Cortex of kidney (tissue), 1 donor: ENCODE data around the gene RAB40B.

Source experiments
- DNase-seq: peaks from one replicate; lab custom pipeline; 2025; lab: John Stamatoyannopoulos, UW

RAB40B gene

GRCh38 chr17:82692268-82692667 is 6.2 kb downstream of the RAB40B start:
- DNase-seq: no peak

DNA sequence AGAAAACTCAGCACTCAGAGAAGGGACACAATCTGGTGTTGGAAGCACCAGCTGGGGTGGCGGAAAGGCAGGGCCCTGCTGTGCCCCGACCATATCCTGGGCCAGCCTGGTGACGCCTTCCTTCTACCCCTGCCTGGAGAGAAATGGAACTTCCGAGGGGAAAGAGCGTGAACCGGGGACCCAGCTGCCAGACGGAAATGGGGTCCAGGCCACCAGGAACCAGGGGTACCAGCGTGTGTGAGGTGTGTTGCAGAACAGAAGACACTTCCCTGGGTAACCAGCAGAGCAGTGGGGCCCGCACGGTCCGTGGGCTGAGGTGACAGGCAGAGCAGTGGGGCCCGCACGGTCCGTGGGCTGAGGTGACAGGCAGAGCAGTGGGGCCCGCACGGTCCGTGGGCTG is 6.8 kb downstream of the RAB40B start:
- DNase-seq: no peak

- DNase-seq: no peak
Measured at GRCh38 chr17:82690786-82691489, 7.6 kb downstream of the RAB40B start.

DNA sequence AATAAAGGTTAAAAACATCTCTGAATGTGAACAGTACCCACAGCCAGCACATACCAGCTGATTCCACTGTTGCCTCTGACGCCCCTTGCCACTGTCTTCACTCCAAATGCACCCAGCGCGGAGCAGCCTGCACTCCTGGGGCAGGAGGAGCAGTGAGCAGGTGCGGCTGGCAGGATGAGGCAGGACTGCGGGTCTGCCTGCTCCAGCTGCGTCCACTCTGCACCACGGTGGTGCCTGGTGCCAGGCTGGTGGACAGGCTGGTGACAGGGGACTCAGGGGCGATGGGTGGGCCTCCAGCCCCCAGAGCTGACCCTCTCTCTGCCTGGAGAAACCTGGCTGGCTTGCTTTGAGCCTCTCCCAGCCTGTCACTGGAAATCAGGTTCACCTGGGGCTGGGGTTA is 9.4 kb downstream of the RAB40B start:
- DNase-seq: no peak

GRCh38 chr17:82687871-82688270 is 10.6 kb downstream of the RAB40B start:
- no peak for DNase-seq

GRCh38 chr17:82687375-82687861 is 11.1 kb downstream of the RAB40B start:
- DNase-seq: no peak

- DNase-seq: no peak
Measured at GRCh38 chr17:82686366-82687324, 11.9 kb downstream of the RAB40B start.

GRCh38 chr17:82685291-82685690 is 13.2 kb downstream of the RAB40B start:
- no peak for DNase-seq

- DNase-seq: no peak
Measured at GRCh38 chr17:82684228-82684841, 14.2 kb downstream of the RAB40B start.

- DNase-seq: no peak
Measured at GRCh38 chr17:82683534-82683933, 15.0 kb downstream of the RAB40B start.

DNA sequence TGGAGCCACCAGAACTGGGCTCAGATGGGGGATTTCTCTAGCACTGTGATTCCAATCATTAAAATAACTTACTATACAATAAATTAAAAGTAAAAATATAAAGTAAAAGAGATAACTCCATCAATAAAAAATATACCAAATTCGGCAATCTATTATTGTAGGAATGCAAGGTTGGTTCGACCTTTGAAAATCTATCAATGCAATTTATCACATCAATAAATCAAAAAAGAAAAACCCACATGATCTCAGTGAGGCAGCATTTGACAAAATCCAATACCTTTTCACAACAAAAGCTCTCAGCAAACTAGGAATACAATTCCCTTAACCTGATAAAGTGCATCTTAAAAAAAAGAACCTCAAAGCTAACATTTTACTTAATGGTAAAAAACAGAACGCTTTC is 17.0 kb downstream of the RAB40B start:
- no peak for DNase-seq

DNA sequence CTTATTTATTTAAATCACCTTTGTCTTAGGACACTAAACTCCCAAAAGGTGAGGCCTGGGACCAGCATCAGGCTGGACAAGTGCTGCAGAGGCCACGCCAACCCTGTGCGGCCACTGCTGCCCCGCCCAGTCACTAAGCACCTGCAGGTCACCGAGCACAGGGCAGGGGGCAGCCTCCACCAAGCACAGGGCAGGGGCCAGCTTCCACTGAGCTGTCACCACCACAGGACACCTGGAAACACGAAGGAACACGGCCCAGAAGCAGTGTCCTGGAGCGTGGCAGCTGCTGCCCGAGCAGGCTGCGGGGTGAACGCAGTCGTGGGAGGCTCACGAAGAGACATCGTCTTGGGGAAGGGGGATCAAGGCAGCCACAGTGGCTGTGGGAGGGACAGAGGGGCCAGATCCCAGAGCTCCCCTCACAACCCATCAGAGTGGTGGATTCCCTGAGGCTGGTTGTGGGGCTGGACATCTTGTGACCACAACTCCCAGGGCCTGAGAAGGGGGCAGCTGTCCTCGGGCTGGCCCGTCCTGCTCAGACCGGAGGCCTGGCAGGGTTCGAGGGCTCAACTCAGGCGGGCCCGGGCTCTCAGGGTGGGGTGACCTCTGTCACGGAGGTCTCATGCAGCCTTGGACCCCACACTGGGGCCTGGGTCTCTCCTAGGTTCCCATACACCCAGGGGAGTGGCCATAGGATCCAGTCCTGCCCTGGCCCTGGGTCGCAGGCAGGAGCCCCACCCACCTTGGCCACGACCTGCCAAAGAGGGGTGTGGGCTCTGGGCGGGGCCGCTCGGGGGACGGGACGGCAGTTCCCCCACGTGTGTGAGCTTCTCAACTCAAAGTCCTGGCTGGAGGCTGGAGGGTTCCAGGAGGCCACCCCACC is 18.7 kb downstream of the RAB40B start:
- DNase-seq: no peak

DNA sequence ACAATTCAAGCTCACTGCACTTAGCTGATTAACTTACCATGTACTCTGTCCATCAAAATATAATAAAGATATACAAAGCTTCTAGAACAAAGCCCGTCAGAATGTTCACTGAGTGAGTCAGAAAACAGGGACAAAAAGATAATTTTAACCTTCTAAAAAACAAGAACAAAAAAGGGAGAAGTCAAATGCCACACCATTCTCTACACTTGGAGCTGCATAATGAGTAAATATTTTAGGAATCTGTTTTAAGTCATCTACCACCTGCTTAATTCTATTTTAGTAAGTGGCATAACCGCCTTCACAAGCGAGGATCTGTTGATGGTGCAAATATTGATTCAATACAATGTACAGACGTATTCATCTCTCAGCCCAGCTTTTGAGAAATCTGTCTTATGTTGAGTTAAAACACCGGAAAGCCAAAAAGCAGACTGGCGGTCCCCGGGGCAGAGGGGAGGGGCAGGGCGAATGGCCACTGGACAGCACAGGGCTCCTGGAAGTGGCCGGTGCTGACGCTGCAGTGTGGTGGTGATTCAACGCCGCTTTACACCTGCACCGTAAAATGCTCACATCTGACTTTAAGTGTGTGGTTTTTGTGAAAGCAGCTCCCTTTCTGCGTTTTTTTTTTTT is 20.1 kb downstream of the RAB40B start:
- no peak for DNase-seq

- DNase-seq: no peak
Measured at GRCh38 chr17:82677353-82677925, 21.1 kb downstream of the RAB40B start.

DNA sequence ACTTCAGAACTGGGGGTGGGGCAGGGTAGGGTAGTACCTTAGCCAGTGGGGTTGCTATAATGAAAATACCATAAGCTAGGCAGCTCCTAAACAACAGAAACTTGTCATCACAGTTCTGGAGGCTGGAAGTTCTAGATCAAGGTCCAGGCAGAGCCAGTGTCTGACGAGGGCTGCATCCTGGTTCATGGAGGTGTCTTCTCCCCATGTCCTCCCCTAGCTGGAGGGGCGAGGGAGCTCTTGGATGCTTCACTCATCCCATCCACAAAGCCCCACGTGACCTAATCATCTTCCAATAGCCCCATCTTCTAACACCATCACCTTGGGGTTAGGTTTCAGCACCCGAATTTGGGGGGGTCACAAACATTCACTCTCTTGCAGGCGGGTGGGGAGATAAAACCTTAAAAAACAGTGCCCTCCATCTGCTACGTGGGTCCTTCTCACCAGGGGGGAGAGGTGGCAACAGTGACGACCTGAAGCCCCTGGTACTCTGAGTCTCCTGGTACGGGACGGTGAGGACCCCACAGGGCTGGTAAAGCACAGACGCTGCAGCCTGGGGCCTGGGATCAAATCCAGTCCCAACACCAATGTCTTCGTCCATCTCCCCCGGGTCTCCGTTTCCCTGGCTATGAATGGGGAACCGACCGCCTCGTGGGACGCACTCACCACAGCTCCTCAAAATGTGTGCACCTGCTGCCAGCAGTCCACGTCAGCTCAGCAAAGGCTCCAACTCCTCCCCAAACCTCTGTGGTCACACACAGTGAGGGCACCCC is 22.8 kb downstream of the RAB40B start:
- DNase-seq: no peak

- DNase-seq: no peak
Measured at GRCh38 chr17:82674656-82675475, 23.6 kb downstream of the RAB40B start.

- DNase-seq: no peak
Measured at GRCh38 chr17:82670661-82671450, 27.6 kb downstream of the RAB40B start.

DNA sequence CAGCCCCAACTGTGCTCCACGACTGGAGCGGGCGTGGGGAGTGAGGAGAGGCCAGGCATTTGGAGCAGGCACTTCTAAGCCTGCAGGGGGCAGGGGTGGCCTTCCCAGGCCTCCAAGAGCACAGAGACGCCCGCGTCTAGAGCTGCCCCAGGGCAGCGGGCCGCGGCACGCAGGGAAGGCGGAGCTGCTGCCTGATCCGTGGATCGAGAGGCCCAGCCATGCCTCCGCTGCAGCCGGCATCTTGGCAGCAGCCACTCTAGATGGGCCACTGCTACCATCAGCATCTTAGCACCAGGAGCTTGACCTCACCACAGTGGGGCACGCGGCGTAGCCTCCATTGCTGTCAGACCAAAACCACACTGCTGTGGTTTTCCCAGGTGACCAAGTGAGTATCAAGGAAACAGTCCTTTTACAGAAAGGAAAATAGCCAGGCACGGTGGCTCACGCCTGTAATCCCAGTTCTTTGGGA is 29.8 kb downstream of the RAB40B start:
- no peak for DNase-seq
